Activated T-cell treated with anti-CD3 and anti-CD28 coated beads, Interleukin-2, amount 50 U/mL, for 48 hours (primary cell): Measurements from ENCODE around the gene SEMA4F.

Source experiments
- DNase-seq, 2 experiments: peaks; one replicate each; pipeline ENCODE4 v3.0.0-alpha.2; 2020

Gene SEMA4F

GRCh38 chr2:74670263-74670662 lies 16.2 kb downstream of the SEMA4F start:
- no peak for DNase-seq

GRCh38 chr2:74671479-74671878 lies 17.4 kb downstream of the SEMA4F start:
- DNase-seq: no peak

- DNase-seq: no peak
These were observed 19.9 kb downstream of the SEMA4F start for GRCh38 chr2:74673826-74674528.

- DNase-seq: no peak
These were observed 21.0 kb downstream of the SEMA4F start for GRCh38 chr2:74675090-74675489.

GRCh38 chr2:74676331-74676730 lies 22.3 kb downstream of the SEMA4F start:
- DNase-seq: no peak

GRCh38 chr2:74679615-74680014 lies 25.6 kb downstream of the SEMA4F start:
- DNase-seq: no peak

- no peak for DNase-seq
These were observed 28.5 kb downstream of the SEMA4F start for GRCh38 chr2:74682501-74682900.

GRCh38 chr2:74685408-74685807 lies 31.4 kb downstream of the SEMA4F start:
- DNase-seq: no peak

- DNase-seq: no peak
These were observed 34.8 kb downstream of the SEMA4F start for GRCh38 chr2:74688881-74689280.

- no peak for DNase-seq
These were observed 35.6 kb downstream of the SEMA4F start for GRCh38 chr2:74689671-74690070.

- no peak for DNase-seq
These were observed 36.5 kb downstream of the SEMA4F start for GRCh38 chr2:74690571-74690970.

- no peak for DNase-seq
These were observed 37.9 kb downstream of the SEMA4F start for GRCh38 chr2:74691929-74692328.

- no peak for DNase-seq
These were observed 39.2 kb downstream of the SEMA4F start for GRCh38 chr2:74693213-74693612.

- no peak for DNase-seq
These were observed 39.6 kb downstream of the SEMA4F start for GRCh38 chr2:74693668-74694067.

- no peak for DNase-seq
These were observed 40.2 kb downstream of the SEMA4F start for GRCh38 chr2:74694281-74694680.

- DNase-seq: no peak
These were observed 41.6 kb downstream of the SEMA4F start for GRCh38 chr2:74695663-74696062.

GRCh38 chr2:74696829-74697228 lies 42.8 kb downstream of the SEMA4F start:
- no peak for DNase-seq

- no peak for DNase-seq
These were observed 46.8 kb downstream of the SEMA4F start for GRCh38 chr2:74700643-74701372.

- no peak for DNase-seq
These were observed 48.1 kb downstream of the SEMA4F start for GRCh38 chr2:74702001-74702715.

GRCh38 chr2:74703373-74703772 lies 49.3 kb downstream of the SEMA4F start:
- DNase-seq: no peak

- no peak for DNase-seq
These were observed 50.2 kb downstream of the SEMA4F start for GRCh38 chr2:74704216-74704615.

GRCh38 chr2:74706741-74707140 lies 52.7 kb downstream of the SEMA4F start:
- no peak for DNase-seq

GRCh38 chr2:74707837-74708236 lies 53.8 kb downstream of the SEMA4F start:
- DNase-seq: no peak

- no peak for DNase-seq
These were observed 54.2 kb downstream of the SEMA4F start for GRCh38 chr2:74708296-74708695.
